Esophagus squamous epithelium (tissue), 5 donors: ENCODE results near the gene HSD17B12. TPM values are rescaled to one million over a fixed set of nuclear protein-coding genes. Genes with fewer than 3 reads are reported as not detected.
A peak's percentile ranks its signal among the peaks of the same experiment; 100 is the strongest.

Experiments used
- DNase-seq: peaks from one replicate; lab custom pipeline; 2025; lab: John Stamatoyannopoulos, UW
- H3K27ac ChIP-seq, 4 donors: fragments of 200-600 bp; sonication (generic); one replicate each; pipeline ENCODE4 v1.5.1; 2016 to 2019; ENCODE audit warnings: mild to moderate bottlenecking in 1 of 4
- H3K27me3 ChIP-seq, 4 donors: fragments of 200-600 bp; sonication (generic); 1 replicate in 3 of 4; 2 replicates in 1 of 4; pipeline versions ENCODE4 v1.5.1 to v1.6.0; 2017 to 2021; ENCODE audit warnings: antibody characterized with exemption in 1 of 4
- H3K36me3 ChIP-seq, 3 donors: fragments of 200-600 bp; sonication (generic); one replicate each; pipeline ENCODE4 v1.5.1; 2016 to 2019
- H3K4me1 ChIP-seq, 3 donors: fragments of 200-600 bp; sonication (generic); one replicate each; pipeline ENCODE4 v1.5.1; 2017 to 2019
- H3K4me3 ChIP-seq, 4 donors: fragments of 200-600 bp; sonication (generic); 1 replicate in 3 of 4; 2 replicates in 1 of 4; pipeline ENCODE4 v1.5.1; 2016 to 2019; ENCODE audit warnings: mild to moderate bottlenecking in 2 of 4, moderate library complexity in 1 of 4
- H3K9me3 ChIP-seq, 3 donors: fragments of 200-600 bp; sonication (generic); one replicate each; pipeline ENCODE4 v1.5.1; 2016 to 2019
- CTCF ChIP-seq, 6 experiments: fragments of 450-650 bp in 4 of 6; fragments of 200-600 bp in 2 of 6; sonication (generic) in 2 of 6; IDR thresholded peaks; one replicate each; pipeline ENCODE4 v1.5.1; 2016 to 2019; ENCODE audit warnings: antibody characterized with exemption in 6 of 6, mild to moderate bottlenecking in 4 of 6, moderate library complexity in 4 of 6
- POLR2A ChIP-seq, 4 donors: fragments of 450-650 bp; IDR thresholded peaks; one replicate each; pipeline ENCODE4 v1.6.1; 2017; ENCODE audit warnings: antibody characterized with exemption in 4 of 4, mild to moderate bottlenecking in 4 of 4, moderate library complexity in 3 of 4
- WGBS, 2 donors: methylation state at CpG; one replicate each; pipeline ENCODE4 v1.1.5; 2018; 5-methylcytosine and 5-hydroxymethylcytosine counted together
- intact Hi-C: fragments of 100-400 bp; cut with DNase I; formaldehyde crosslinking; loops from one replicate; pipeline ENCODE4 v1.15.0; 2022
- total RNA-seq, 4 donors: library from RNA; depleted of rRNA; stranded (reverse); fragments of >200 nt; gene quantifications; one replicate each; pipeline ENCODE4 v1.1.0, GENCODE V29; 2016
- donor health status: DM: yes; HTN: yes; CAD: no.

The HSD17B12 gene
- total RNA-seq, 4 donors from 2014 or later = 26.1 to 83.6 (median 59.1) TPM

GRCh38 chr11:43699870-43700269 lies 19.3 kb downstream of the HSD17B12 start:
- 87 to 100% methylated on average over 1 of the region's 1 CpG for WGBS, 2 donors
- Histone ChIP-seq H3K4me1 (no peaks in the 10 kb centered on the region), H3K4me3 (no peak overlapping the region), H3K27me3 (no peaks in the 10 kb centered on the region), H3K9me3 (peaks cover 0 to 18% (median 10%) of the 10 kb centered on the region in 3 donors), H3K27ac (no peak overlapping the region), H3K36me3 (no peaks in the 10 kb centered on the region)
- no peak for DNase-seq
- TF ChIP-seq CTCF (IDR thresholded peaks at IDR 0.05) = no peak
- TF ChIP-seq POLR2A (IDR thresholded peaks at IDR 0.05) = no peak
- intact Hi-C loops = no loop called here

- H3K4me1 ChIP-seq = no peaks in the 10 kb centered on the region
- TF ChIP-seq POLR2A (IDR thresholded peaks at IDR 0.05) (no peak), CTCF (IDR thresholded peaks at IDR 0.05) (no peak)
These were observed 26.1 kb downstream of the HSD17B12 start for GRCh38 chr11:43706631-43707030.

GRCh38 chr11:43708776-43709175 lies 28.2 kb downstream of the HSD17B12 start:
- TF ChIP-seq CTCF (IDR thresholded peaks at IDR 0.05) (peak in 2 of 6 experiments; percentile 6 to 24), POLR2A (IDR thresholded peaks at IDR 0.05) (no peak)
- 80 to 82% methylated on average over 4 of the region's 4 CpGs for WGBS, 2 donors

More at GRCh38 chr11:43706631-43707030, 26.1 kb downstream of the HSD17B12 start:
- H3K9me3 ChIP-seq = peaks cover 0 to 12% (median 5%) of the 10 kb centered on the region in 3 donors
- WGBS, 2 donors = 95 to 100% methylated on average over 1 of the region's 1 CpG
- intact Hi-C loops = no loop called here
- no peak overlapping the region for H3K4me3 ChIP-seq
- no peak overlapping the region for H3K27ac ChIP-seq
- H3K27me3 ChIP-seq = no peaks in the 10 kb centered on the region
- no peak for DNase-seq
- no peaks in the 10 kb centered on the region for H3K36me3 ChIP-seq

GRCh38 chr11:43709689-43710088 lies 29.2 kb downstream of the HSD17B12 start:
- no peak for DNase-seq
- TF ChIP-seq POLR2A (IDR thresholded peaks at IDR 0.05) (no peak), CTCF (IDR thresholded peaks at IDR 0.05) (no peak)
- Histone ChIP-seq H3K4me1 (no peaks in the 10 kb centered on the region), H3K27me3 (no peaks in the 10 kb centered on the region), H3K4me3 (no peak overlapping the region), H3K27ac (no peak overlapping the region), H3K9me3 (no peaks in the 10 kb centered on the region), H3K36me3 (no peaks in the 10 kb centered on the region)
- intact Hi-C loops = no loop called here
- 89% methylated on average over 1 of the region's 1 CpG for WGBS, 2 donors

More at GRCh38 chr11:43708776-43709175, 28.2 kb downstream of the HSD17B12 start:
- Histone ChIP-seq H3K4me1 (no peaks in the 10 kb centered on the region), H3K9me3 (no peaks in the 10 kb centered on the region), H3K27ac (no peak overlapping the region), H3K36me3 (no peaks in the 10 kb centered on the region), H3K4me3 (no peak overlapping the region), H3K27me3 (no peaks in the 10 kb centered on the region)
- DNase-seq = no peak
- intact Hi-C loops = no loop called here

GRCh38 chr11:43712676-43713075 lies 32.1 kb downstream of the HSD17B12 start:
- no peak for TF ChIP-seq CTCF (IDR thresholded peaks at IDR 0.05)
- no peak for TF ChIP-seq POLR2A (IDR thresholded peaks at IDR 0.05)
- Histone ChIP-seq H3K4me1 (no peaks in the 10 kb centered on the region), H3K9me3 (peaks cover 0 to 2% (median 0%) of the 10 kb centered on the region in 3 donors), H3K27me3 (no peaks in the 10 kb centered on the region), H3K27ac (no peak overlapping the region), H3K4me3 (no peak overlapping the region), H3K36me3 (no peaks in the 10 kb centered on the region)
- no peak for DNase-seq
- intact Hi-C loops = no loop called here
- WGBS, 2 donors = 58 to 82% methylated on average over 4 of the region's 4 CpGs
